Measurements from ENCODE around the gene TACO1. TPM values are rescaled to one million over a fixed set of nuclear protein-coding genes. Genes with fewer than 3 reads are reported as not detected.

TACO1 gene
- total RNA-seq, 1 donor from 2014 or later: 20.9 TPM

GRCh38 chr17:63622574-63623390 is 22.1 kb downstream of the TACO1 start:
- Histone ChIP-seq H3K4me3 (peak overlapping the region; percentile 60 to 65), H3K36me3 (no peaks in the 10 kb centered on the region), H3K9me3 (no peaks in the 10 kb centered on the region), H3K27me3 (no peaks in the 10 kb centered on the region), H3K4me1 (peaks cover 51% of the 10 kb centered on the region), H3K27ac (peak overlapping the region; percentile 90)
- intact Hi-C loops (cut with DNase I): no loop called here
- DNase-seq (ENCODE audit: extremely low spot score in 2 of 2): no peak
- TF ChIP-seq POLR2AphosphoS5 (IDR thresholded peaks at IDR 0.05; ENCODE audit: insufficient read depth in 1 of 2, low read depth in 1 of 2): peak in 1 of 2 donors; percentile 43
- no peak for TF ChIP-seq CTCF (IDR thresholded peaks at IDR 0.05)
- no peak for TF ChIP-seq POLR2A (IDR thresholded peaks at IDR 0.05)

- Histone ChIP-seq H3K4me1 (peaks cover 56% of the 10 kb centered on the region), H3K36me3 (no peaks in the 10 kb centered on the region), H3K9me3 (no peaks in the 10 kb centered on the region), H3K4me3 (peak overlapping the region; percentile 60 to 65), H3K27me3 (no peaks in the 10 kb centered on the region), H3K27ac (no peak overlapping the region)
- DNase-seq (ENCODE audit: extremely low spot score in 2 of 2): no peak
- intact Hi-C loops (cut with DNase I): no loop called here
- TF ChIP-seq POLR2A (IDR thresholded peaks at IDR 0.05) (no peak), CTCF (IDR thresholded peaks at IDR 0.05) (no peak), POLR2AphosphoS5 (IDR thresholded peaks at IDR 0.05; ENCODE audit: insufficient read depth in 1 of 2, low read depth in 1 of 2) (no peak)
Measured at GRCh38 chr17:63623786-63624530, 23.3 kb downstream of the TACO1 start.

- intact Hi-C loops (cut with DNase I): no loop called here
- H3K36me3 ChIP-seq: no peaks in the 10 kb centered on the region
- TF ChIP-seq POLR2AphosphoS5 (IDR thresholded peaks at IDR 0.05; ENCODE audit: insufficient read depth in 1 of 2, low read depth in 1 of 2) (no peak), POLR2A (IDR thresholded peaks at IDR 0.05) (no peak), CTCF (IDR thresholded peaks at IDR 0.05) (no peak)
- no peak for DNase-seq (ENCODE audit: extremely low spot score in 2 of 2)
- no peak overlapping the region for H3K27ac ChIP-seq
- no peak overlapping the region for H3K4me3 ChIP-seq
- H3K9me3 ChIP-seq: no peaks in the 10 kb centered on the region
- H3K4me1 ChIP-seq: peaks cover 62% of the 10 kb centered on the region
- no peaks in the 10 kb centered on the region for H3K27me3 ChIP-seq
Measured at GRCh38 chr17:63624531-63624880, 23.8 kb downstream of the TACO1 start.

- Histone ChIP-seq H3K36me3 (no peaks in the 10 kb centered on the region), H3K27me3 (no peaks in the 10 kb centered on the region), H3K4me1 (peaks cover 71% of the 10 kb centered on the region), H3K9me3 (no peaks in the 10 kb centered on the region), H3K27ac (no peak overlapping the region), H3K4me3 (no peak overlapping the region)
- no peak for TF ChIP-seq CTCF (IDR thresholded peaks at IDR 0.05)
- TF ChIP-seq POLR2A (IDR thresholded peaks at IDR 0.05): no peak
- TF ChIP-seq POLR2AphosphoS5 (IDR thresholded peaks at IDR 0.05; ENCODE audit: insufficient read depth in 1 of 2, low read depth in 1 of 2): no peak
- no peak for DNase-seq (ENCODE audit: extremely low spot score in 2 of 2)
- intact Hi-C loops (cut with DNase I): no loop called here
Measured at GRCh38 chr17:63626551-63627180, 26.0 kb downstream of the TACO1 start.
